ENCODE data around the gene MYRF.

Gene MYRF

GRCh38 chr11:61778357-61778886 is 26.0 kb downstream of the MYRF start:
- DNase-seq, result no peak

DNA sequence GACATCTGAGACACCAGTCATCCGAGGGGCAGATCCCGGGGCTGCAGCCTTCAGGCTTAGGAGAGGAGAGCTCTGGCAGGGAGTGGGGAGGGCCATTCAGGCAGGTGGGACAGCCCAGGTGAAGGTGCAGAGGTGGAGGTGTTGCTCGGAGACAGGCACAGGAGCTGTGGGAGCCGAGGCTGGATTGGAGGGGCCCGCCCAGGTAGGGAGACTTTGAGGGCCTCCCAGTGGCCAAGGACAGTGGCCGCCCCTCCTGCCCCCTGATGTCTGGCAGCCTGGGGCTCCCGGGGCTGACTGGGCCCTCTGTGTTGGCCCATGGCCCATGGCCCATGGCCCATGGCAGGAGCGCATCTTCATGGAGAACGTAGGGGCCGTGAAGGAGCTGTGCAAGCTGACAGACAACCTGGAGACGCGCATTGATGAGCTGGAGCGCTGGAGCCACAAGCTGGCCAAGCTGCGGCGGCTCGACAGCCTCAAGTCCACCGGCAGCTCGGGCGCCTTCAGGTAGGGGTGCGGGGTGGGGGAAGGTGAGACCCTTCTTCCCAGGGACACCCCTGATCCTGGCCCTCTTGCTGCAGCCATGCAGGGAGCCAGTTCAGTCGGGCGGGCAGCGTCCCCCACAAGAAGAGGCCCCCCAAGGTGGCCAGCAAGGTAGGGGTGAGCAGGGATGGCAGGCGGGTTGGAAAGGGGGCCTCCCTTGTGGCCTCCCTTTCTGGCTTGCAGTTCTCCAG is 26.6 kb downstream of the MYRF start:
- no peak for DNase-seq

GRCh38 chr11:61779666-61780525 is 27.5 kb downstream of the MYRF start:
- DNase-seq, result no peak

- no peak for DNase-seq
Observed at GRCh38 chr11:61780581-61781162, 28.2 kb downstream of the MYRF start.

- no peak for DNase-seq
Observed at GRCh38 chr11:61781585-61781984, 29.1 kb downstream of the MYRF start.

GRCh38 chr11:61782299-61782698 is 29.9 kb downstream of the MYRF start:
- DNase-seq, result no peak

- no peak for DNase-seq
Observed at GRCh38 chr11:61782841-61783240, 30.4 kb downstream of the MYRF start.

GRCh38 chr11:61783717-61784505 is 31.5 kb downstream of the MYRF start:
- DNase-seq, result no peak

GRCh38 chr11:61784506-61784805 is 32.0 kb downstream of the MYRF start:
- no peak for DNase-seq

DNA sequence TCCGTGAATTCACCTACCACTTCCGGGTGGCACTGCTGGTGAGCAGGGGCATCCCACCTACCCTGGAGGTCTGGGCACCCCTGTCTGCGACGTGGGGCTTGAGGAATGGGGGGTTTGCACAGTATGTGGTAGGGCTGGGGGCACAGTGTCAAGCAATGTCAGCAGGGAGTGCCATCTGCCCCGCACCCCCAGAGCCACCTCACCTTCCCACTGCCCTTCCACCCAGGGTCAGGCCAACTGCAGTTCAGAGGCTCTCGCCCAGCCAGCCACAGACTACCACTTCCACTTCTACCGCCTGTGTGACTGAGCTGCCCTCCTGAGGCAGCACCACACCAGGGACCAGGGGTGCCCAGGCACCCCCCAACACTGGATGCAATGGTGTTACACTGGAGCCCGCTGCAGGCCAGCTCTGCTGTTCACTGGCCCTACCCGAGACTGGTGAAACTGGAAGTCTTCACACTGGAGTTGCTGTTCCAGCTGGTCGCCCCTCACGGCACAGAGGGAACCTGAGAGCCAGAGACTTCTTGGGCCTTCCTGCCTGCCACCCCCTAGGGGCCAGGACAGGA is 33.5 kb downstream of the MYRF start:
- DNase-seq, result no peak

- DNase-seq, result peak in 1 of 2 experiments; percentile 50
Observed at GRCh38 chr11:61787928-61788491, 35.6 kb downstream of the MYRF start.

DNA sequence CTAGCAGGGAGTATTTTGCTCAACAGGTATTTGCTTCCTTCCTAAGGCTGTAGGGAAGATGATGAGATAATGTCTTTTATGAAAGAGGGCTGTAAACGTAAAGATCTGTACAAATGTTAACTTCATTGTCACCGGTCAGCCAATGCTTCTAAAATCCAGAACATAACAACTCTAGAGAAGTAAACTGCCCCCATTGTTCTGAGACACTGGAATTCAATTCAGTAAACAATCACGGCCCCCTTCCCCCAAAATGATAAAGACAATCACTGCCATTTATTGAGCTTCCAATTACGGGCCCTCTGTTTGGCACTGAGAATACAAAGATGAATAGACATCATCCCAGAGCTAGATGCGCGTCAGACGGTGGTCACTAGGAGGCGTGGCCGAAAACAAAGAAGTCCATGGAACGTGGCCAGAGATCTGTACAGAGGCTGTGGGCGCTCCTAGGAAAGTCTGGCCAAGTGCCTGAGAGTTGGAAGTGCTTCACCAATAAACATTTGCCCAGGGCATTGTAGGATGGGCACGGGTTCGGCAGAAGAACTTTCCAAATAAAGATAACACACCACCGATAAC is 39.4 kb downstream of the MYRF start:
- DNase-seq, result peak; percentile 30 to 38

DNA sequence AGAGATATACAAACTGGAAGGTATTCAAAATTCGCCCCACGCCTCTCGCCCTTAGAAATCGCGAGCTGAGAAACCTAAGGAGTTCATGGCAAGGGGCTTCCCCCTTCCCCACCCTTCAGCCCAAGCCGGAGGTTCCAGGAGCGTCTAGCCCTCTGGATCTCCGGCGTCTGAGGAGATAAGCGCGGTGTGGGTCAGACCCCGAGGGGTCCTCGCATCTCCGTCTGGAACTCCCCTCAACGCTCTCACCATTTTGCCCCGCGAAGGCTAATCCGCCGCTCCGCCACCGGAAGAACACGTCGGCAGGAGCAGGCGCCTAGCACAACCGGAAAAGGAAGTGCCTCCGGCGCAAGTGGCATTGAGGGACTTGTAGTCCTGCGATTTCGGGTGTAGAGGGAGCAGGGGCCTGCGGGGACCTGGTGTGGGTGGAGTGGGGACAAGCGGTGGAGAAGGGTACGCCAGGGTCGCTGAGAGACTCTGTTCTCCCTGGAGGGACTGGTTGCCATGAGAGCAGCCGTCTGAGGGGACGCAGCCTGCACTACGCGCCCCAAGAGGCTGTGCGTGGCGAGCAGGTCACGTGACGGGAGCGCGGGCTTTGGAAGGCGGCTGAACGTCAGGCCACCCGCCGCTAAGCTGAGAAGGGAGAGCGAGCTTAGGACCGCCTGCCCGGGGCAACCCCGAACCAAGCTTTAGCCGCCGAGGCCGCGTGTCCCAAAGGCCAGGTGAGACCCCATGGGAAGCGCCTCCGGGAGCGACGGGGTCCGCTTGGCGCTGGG is 40.1 kb downstream of the MYRF start, which contains the start of the genes FEN1 and TMEM258:
Gene FEN1, plus strand, starts transcription at position 602 of the 773 bp plus-strand sequence. CDS start 2,451 bp downstream, outside the sequence.
Gene TMEM258, minus strand, starts transcription at position 290 of the 773 bp plus-strand sequence. Its CDS starts 41 bp downstream, at position 249.
- DNase-seq, result peak; percentile 75 to 90

DNA sequence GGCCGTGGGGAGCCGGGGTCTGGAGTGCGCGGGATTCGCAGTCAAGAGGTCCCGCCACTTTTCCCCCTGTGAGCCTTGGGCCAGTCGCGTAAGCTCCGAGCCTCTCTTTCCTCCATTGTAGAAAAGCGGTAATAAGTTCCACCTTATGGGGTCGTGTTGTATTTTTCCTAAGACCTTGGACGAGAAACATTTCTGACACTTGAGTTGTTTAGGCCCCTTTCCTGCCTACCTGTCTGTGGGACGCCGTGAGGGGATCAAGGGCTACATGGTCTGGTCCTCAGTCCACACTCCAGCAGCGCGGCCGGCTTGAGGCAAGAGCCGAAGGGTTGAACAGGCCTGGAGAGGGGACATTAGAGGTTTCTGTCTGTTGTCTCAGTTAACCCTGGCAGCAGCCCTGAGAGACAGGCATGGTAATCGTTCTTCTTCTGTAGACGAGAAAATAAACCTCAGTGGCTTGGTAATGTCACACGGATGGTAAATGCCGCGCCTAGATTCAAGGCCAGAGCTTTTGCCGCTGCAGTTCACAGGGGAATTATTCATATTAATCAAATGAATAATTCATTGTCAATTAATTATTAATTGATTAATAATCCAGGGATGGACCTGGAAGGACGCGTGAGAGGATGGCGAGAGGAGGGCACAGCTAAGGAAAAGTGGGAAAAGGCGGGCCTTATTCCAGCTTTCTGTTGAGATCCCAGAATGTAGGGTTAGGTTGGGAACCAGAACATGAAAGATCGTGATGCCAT is 40.8 kb downstream of the MYRF start:
- peak in 1 of 2 experiments; percentile 19 for DNase-seq

- DNase-seq, result no peak
Observed at GRCh38 chr11:61793829-61794204, 41.4 kb downstream of the MYRF start.

DNA sequence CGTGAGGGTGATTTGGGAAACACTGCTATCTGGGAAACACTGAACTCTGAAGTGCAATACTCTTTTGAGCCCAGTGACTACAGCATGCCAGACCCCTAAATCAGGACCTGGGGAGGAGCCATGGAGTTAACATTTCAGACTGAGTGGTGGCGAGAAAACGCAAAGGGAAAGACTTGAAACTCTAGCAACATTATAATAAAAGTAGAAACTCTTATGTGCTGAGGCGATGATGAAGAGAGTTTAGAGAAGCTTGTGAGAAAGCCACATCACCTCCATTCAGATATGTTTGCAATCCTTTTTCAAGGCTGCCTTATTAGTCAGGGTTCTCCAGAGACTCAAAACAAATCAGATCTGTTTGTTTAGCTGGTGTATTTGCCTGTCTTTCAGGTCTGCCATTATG is 42.1 kb downstream of the MYRF start:
- DNase-seq, result no peak

DNA sequence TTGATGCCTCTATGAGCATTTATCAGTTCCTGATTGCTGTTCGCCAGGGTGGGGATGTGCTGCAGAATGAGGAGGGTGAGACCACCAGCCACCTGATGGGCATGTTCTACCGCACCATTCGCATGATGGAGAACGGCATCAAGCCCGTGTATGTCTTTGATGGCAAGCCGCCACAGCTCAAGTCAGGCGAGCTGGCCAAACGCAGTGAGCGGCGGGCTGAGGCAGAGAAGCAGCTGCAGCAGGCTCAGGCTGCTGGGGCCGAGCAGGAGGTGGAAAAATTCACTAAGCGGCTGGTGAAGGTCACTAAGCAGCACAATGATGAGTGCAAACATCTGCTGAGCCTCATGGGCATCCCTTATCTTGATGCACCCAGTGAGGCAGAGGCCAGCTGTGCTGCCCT is 43.0 kb downstream of the MYRF start:
- no peak for DNase-seq

DNA sequence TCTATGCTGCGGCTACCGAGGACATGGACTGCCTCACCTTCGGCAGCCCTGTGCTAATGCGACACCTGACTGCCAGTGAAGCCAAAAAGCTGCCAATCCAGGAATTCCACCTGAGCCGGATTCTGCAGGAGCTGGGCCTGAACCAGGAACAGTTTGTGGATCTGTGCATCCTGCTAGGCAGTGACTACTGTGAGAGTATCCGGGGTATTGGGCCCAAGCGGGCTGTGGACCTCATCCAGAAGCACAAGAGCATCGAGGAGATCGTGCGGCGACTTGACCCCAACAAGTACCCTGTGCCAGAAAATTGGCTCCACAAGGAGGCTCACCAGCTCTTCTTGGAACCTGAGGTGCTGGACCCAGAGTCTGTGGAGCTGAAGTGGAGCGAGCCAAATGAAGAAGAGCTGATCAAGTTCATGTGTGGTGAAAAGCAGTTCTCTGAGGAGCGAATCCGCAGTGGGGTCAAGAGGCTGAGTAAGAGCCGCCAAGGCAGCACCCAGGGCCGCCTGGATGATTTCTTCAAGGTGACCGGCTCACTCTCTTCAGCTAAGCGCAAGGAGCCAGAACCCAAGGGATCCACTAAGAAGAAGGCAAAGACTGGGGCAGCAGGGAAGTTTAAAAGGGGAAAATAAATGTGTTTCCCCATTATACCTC is 43.6 kb downstream of the MYRF start:
- no peak for DNase-seq

- peak; percentile 26 to 70 for DNase-seq
Observed at GRCh38 chr11:61797263-61797944, 45.0 kb downstream of the MYRF start.
